ENCODE data around the gene VILL.
"Not testable (repeated sequence)": the region's sequence is repeated elsewhere in the genome, so short reads cannot be mapped to it uniquely, and the experiment has no call there.

VILL gene

DNA sequence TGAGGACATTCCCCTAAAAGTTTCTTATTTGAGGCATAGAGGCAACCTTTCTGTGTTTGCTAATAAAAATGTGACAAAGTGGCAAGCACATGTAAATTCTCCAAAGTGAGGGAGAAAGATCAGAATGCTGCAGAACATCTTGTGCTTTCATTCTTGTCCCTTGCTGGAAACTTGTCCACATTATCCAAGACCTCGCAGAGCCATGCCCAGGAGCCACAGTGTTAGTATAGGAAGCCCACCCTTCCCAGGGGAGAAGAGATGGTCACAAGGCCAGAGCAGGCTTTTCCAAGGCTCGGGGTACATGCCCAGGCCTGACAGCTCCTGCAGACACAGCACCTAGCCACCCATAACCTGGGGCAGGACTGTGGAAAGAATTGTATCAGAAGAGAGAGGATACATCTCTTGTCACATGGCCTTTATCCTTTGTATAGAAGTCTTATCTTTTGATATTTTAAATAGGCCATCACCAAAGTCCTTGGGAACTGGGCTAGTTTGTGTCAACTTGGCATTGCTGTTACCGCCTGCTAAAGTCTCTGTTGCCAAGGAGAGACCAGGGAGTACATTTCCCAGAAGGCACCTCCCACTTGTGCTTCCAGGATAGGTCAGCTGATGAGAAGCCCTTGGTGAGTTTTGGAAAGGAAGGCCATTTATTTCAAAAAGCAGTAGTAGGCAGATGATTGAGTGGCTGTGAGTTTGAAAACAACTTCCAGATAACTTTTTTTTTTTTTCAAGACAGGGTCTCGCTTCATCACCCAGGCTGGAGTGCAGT is 59.0 kb downstream of the VILL start:
- no peaks in the 10 kb centered on the region for H3K9me3 ChIP-seq (ENCODE audit: control insufficient read depth in 1 of 2, low read length in 2 of 2)

DNA sequence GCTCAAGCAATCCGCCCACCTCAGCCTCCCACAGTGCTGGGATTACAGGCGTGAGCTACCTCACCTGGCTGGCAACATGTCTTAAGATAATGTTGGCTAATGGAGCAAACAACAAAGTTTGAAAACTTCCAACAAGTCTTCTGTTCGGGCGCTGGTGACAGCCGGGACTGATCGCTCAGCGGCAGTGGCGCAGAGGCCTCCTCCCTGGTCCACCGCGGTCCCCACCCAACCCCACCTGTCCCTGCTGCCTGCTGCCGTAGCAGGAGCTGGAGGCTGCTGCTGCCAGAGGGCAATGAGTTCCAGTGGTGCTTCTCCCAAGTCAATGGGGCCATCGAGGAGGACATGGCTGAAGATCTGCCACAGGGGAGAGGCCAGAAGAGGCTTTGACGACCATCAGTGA is 60.5 kb downstream of the VILL start:
- no peaks in the 10 kb centered on the region for H3K9me3 ChIP-seq (ENCODE audit: control insufficient read depth in 1 of 2, low read length in 2 of 2)
- no peaks in the 10 kb centered on the region for H3K4me1 ChIP-seq (ENCODE audit: control insufficient read depth in 1 of 2, insufficient read depth in 2 of 2, low read length in 2 of 2)
- no peak overlapping the region for H3K27ac ChIP-seq (ENCODE audit: low read length)
- H3K27me3 ChIP-seq (ENCODE audit: low read depth, low read length) = no peaks in the 10 kb centered on the region
- no peaks in the 10 kb centered on the region for H3K36me3 ChIP-seq (ENCODE audit: control insufficient read depth in 1 of 2, insufficient read depth in 2 of 2, low read length in 2 of 2)
- H3K4me3 ChIP-seq (ENCODE audit: low read depth in 1 of 2, low read length in 2 of 2) = no peak overlapping the region

More for the DNA sequence above, 59.0 kb downstream of the VILL start:
- no peaks in the 10 kb centered on the region for H3K4me1 ChIP-seq (ENCODE audit: control insufficient read depth in 1 of 2, insufficient read depth in 2 of 2, low read length in 2 of 2)
- H3K27me3 ChIP-seq (ENCODE audit: low read depth, low read length) = no peaks in the 10 kb centered on the region
- H3K27ac ChIP-seq (ENCODE audit: low read length) = no peak overlapping the region
- no peak overlapping the region for H3K4me3 ChIP-seq (ENCODE audit: low read depth in 1 of 2, low read length in 2 of 2)
- no peaks in the 10 kb centered on the region for H3K36me3 ChIP-seq (ENCODE audit: control insufficient read depth in 1 of 2, insufficient read depth in 2 of 2, low read length in 2 of 2)

DNA sequence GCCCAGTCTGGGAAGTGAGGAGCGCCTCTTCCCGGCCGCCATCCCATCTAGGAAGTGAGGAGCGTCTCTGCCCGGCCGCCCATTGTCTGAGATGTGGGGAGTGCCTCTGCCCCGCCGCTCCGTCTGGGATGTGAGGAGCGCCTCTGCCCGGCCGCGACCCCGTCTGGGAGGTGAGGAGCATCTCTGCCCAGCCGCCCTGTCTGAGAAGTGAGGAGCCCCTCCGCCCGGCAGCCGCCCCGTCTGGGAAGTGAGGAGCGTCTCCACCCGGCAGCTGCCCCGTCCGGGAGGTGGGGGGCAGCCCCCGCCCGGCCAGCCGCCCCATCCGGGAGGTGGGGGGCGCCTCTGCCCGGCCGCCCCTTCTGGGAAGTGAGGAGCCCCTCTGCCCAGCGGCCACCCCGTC is 62.7 kb downstream of the VILL start:
- H3K36me3 ChIP-seq (ENCODE audit: control insufficient read depth in 1 of 2, insufficient read depth in 2 of 2, low read length in 2 of 2); H3K27ac ChIP-seq (ENCODE audit: low read length); H3K9me3 ChIP-seq (ENCODE audit: control insufficient read depth in 1 of 2, low read length in 2 of 2); H3K4me3 ChIP-seq (ENCODE audit: low read depth in 1 of 2, low read length in 2 of 2); H3K27me3 ChIP-seq (ENCODE audit: low read depth, low read length); H3K4me1 ChIP-seq (ENCODE audit: control insufficient read depth in 1 of 2, insufficient read depth in 2 of 2, low read length in 2 of 2): not testable (repeated sequence)

DNA sequence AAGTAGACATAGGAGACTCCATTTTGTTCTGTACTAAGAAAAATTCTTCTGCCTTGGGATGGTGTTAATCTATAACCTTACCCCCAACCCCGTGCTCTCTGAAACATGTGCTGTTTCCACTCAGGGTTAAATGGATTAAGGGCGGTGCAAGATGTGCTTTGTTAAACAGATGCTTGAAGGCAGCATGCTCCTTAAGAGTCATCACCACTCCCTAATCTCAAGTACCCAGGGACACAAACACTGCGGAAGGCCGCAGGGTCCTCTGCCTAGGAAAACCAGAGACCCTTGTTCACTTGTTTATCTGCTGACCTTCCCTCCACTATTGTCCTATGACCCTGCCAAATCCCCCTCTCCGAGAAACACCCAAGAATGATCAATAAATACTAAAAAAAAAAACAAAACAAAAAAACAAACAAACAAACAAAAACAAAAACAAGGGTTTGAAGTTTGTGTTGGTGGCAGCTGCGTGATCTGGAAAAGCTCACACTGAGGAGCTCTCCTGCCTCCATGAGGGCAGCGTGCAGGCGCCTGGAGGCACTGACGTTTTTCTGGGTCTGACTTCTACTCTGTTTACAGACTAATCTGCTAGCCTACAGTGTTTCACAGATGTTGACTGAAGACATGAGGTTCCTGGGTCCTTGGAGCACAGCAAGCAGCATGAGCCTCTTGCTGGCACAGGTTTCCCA is 63.4 kb downstream of the VILL start:
- not testable (repeated sequence) for H3K4me1 ChIP-seq (ENCODE audit: control insufficient read depth in 1 of 2, insufficient read depth in 2 of 2, low read length in 2 of 2); H3K27me3 ChIP-seq (ENCODE audit: low read depth, low read length); H3K27ac ChIP-seq (ENCODE audit: low read length); H3K36me3 ChIP-seq (ENCODE audit: control insufficient read depth in 1 of 2, insufficient read depth in 2 of 2, low read length in 2 of 2); H3K4me3 ChIP-seq (ENCODE audit: low read depth in 1 of 2, low read length in 2 of 2); H3K9me3 ChIP-seq (ENCODE audit: control insufficient read depth in 1 of 2, low read length in 2 of 2)

DNA sequence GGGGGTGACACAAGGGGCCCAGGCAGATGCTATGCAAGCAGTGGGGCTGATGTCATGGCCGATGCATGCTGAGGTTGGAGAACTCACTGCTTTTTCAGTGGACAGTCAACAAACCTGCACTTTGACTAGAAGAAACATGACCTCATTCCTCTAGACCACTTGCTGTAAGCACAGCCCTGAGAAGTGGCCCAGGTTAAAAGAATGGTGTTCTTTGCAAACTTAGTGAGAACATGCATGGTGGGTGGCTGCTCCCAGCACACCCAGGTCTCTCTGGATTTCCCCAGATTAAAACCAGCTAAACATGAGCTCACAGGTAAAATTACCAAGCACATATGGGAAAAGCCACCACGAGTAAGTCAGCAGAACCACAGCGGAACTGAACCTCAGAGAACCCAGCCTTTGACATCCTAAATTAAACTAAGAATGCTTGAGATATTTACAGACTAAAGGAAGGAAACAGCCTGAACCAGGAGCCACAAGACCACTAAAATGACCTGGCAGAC is 64.0 kb downstream of the VILL start:
- no peak overlapping the region for H3K4me3 ChIP-seq (ENCODE audit: low read depth in 1 of 2, low read length in 2 of 2)
- H3K27me3 ChIP-seq (ENCODE audit: low read depth, low read length) = no peaks in the 10 kb centered on the region
- no peaks in the 10 kb centered on the region for H3K36me3 ChIP-seq (ENCODE audit: control insufficient read depth in 1 of 2, insufficient read depth in 2 of 2, low read length in 2 of 2)
- no peaks in the 10 kb centered on the region for H3K9me3 ChIP-seq (ENCODE audit: control insufficient read depth in 1 of 2, low read length in 2 of 2)
- H3K4me1 ChIP-seq (ENCODE audit: control insufficient read depth in 1 of 2, insufficient read depth in 2 of 2, low read length in 2 of 2) = no peaks in the 10 kb centered on the region
- no peak overlapping the region for H3K27ac ChIP-seq (ENCODE audit: low read length)

All from muscle layer of duodenum (tissue), 2 donors.